Spleen (tissue), 11 donors: ENCODE data around the gene DNAJC16. TPM values are rescaled to one million over a fixed set of nuclear protein-coding genes. Genes with fewer than 3 reads are reported as not detected.

ENCODE experiments used
- DNase-seq: peaks from one replicate; pipeline ENCODE4 v3.0.0-alpha.2; 2020
- H3K27ac ChIP-seq, 8 donors: fragments of 200-600 bp; sonication (generic) in 7 of 8; 1 replicate in 4 of 8; 2 replicates in 4 of 8; pipeline versions ENCODE4 v1.5.0 to v1.8.0; 2016 to 2021; ENCODE audit warnings: inconsistent platforms in 4 of 8, mild to moderate bottlenecking in 4 of 8, moderate library complexity in 1 of 8
- H3K27me3 ChIP-seq, 7 donors: fragments of 200-600 bp; sonication (generic) in 6 of 7; replicated peaks in 1 of 7; 1 replicate in 4 of 7; 2 replicates in 3 of 7; pipeline versions ENCODE4 v1.5.0 to v1.8.0; 2016 to 2021; ENCODE audit warnings: inconsistent platforms in 3 of 7, mild to moderate bottlenecking in 1 of 7
- H3K36me3 ChIP-seq, 6 donors: fragments of 200-600 bp; sonication (generic) in 5 of 6; 1 replicate in 4 of 6; 2 replicates in 2 of 6; pipeline versions ENCODE4 v1.5.0 to v1.8.0; 2016 to 2021; ENCODE audit warnings: inconsistent platforms in 2 of 6
- H3K4me1 ChIP-seq, 6 donors: fragments of 200-600 bp; sonication (generic) in 5 of 6; 1 replicate in 3 of 6; 2 replicates in 3 of 6; pipeline versions ENCODE4 v1.5.0 to v1.8.0; 2016 to 2021; ENCODE audit warnings: inconsistent platforms in 3 of 6
- H3K4me3 ChIP-seq, 8 donors: fragments of 200-600 bp; sonication (generic) in 7 of 8; 1 replicate in 4 of 8; 2 replicates in 4 of 8; pipeline versions ENCODE4 v1.5.0 to v1.8.0; 2016 to 2021; ENCODE audit warnings: inconsistent platforms in 4 of 8, mild to moderate bottlenecking in 4 of 8, moderate library complexity in 2 of 8
- H3K9me3 ChIP-seq, 8 donors: fragments of 200-600 bp; sonication (generic) in 7 of 8; 1 replicate in 4 of 8; 2 replicates in 4 of 8; pipeline versions ENCODE4 v1.5.0 to v1.8.0; 2016 to 2021; ENCODE audit warnings: inconsistent platforms in 4 of 8
- CTCF ChIP-seq, 11 experiments: fragments of 200-600 bp in 7 of 11; fragments of 450-650 bp in 4 of 11; sonication (generic) in 4 of 11; IDR thresholded peaks in 8 of 11; conservative IDR thresholded peaks in 3 of 11; 1 replicate in 7 of 11; 2 replicates in 4 of 11; pipeline versions ENCODE4 v1.4.0 to v1.8.0; 2016 to 2021; ENCODE audit warnings: antibody characterized with exemption in 11 of 11, inconsistent platforms in 4 of 11, mild to moderate bottlenecking in 1 of 11
- POLR2A ChIP-seq, 3 donors: fragments of 450-650 bp; IDR thresholded peaks; one replicate each; pipeline ENCODE4 v1.5.1; 2017; ENCODE audit warnings: antibody characterized with exemption in 3 of 3, mild to moderate bottlenecking in 1 of 3
- POLR2AphosphoS5 ChIP-seq, 3 donors: sonication (generic); formaldehyde crosslinking; IDR thresholded peaks; one replicate each; pipeline ENCODE4 v1.5.1; 2017; ENCODE audit warnings: antibody characterized with exemption in 3 of 3
- WGBS, 5 donors: extraction: QIAGEN DNeasy Blood & Tissue Kit in 3 of 5; methylation state at CpG; one replicate each; pipeline versions ENCODE4 v1.1.5 to v1.1.7; 2013 to 2018; 5-methylcytosine and 5-hydroxymethylcytosine counted together
- intact Hi-C: fragments of 100-400 bp; cut with DNase I; formaldehyde crosslinking; loops from one replicate; pipeline ENCODE4 v1.15.0; 2023; ENCODE audit warnings: low total_unique reads
- polyA plus RNA-seq, 3 donors: library from polyadenylated mRNA; stranded (reverse); fragments of 200-250 nt; gene quantifications; one replicate each; pipeline ENCODE4 v1.2.1, GENCODE V29; 2013
- total RNA-seq, 7 donors: library from RNA; depleted of rRNA in 3 of 7; stranded (reverse); fragments of >200 nt in 3 of 7; fragmentation: NEBNext Ultra II Directional in 4 of 7; extraction: Animal tissue kit (Norgen Biotek cat#: 25700) in 4 of 7; gene quantifications; one replicate each; pipeline versions ENCODE4 v1.1.0 to v1.2.1, GENCODE V29; 2016 to 2021
- donor health status: healthy with polysubstance abuse.
- donor health status: DM: no; HTN: no; CAD: no; lungs with moderate emphysema.
- donor health status: DM: no; HTN: no; CAD: no.
- donor health status: Bipolar disorder and iron deficiency.
- donor health status: healthy.
- donor health status: DM: no; HTN: no; CAD: no.
- donor health status: DM: yes; HTN: yes; CAD: no.

The DNAJC16 gene
- total and polyA plus RNA-seq, 10 donors = 3.7 to 23.0 (median 18.0) TPM

- peak; percentile 85 for DNase-seq
- Histone ChIP-seq H3K4me3 (no peak overlapping the region), H3K9me3 (peaks cover 0 to 5% (median 0%) of the 10 kb centered on the region in 8 donors), H3K36me3 (peaks cover 0 to 87% (median 41%) of the 10 kb centered on the region in 6 donors), H3K27me3 (no peaks in the 10 kb centered on the region), H3K27ac (no peak overlapping the region), H3K4me1 (peaks cover 0 to 6% (median 0%) of the 10 kb centered on the region in 6 donors)
- intact Hi-C loops = no loop called here
- TF ChIP-seq POLR2AphosphoS5 (IDR thresholded peaks at IDR 0.05) = no peak
- peak in 10 of 11 experiments; percentile 26 to 76 (median 64) for TF ChIP-seq CTCF (IDR thresholded peaks at IDR 0.05 in 8 of 11, conservative IDR thresholded peaks at IDR 0.05 in 3 of 11)
- 61 to 65% (median 64%) methylated on average over 17 of the region's 17 CpGs for WGBS, 5 donors
Measured at GRCh38 chr1:15501208-15502032, 25.2 kb upstream of the DNAJC16 start.

DNA sequence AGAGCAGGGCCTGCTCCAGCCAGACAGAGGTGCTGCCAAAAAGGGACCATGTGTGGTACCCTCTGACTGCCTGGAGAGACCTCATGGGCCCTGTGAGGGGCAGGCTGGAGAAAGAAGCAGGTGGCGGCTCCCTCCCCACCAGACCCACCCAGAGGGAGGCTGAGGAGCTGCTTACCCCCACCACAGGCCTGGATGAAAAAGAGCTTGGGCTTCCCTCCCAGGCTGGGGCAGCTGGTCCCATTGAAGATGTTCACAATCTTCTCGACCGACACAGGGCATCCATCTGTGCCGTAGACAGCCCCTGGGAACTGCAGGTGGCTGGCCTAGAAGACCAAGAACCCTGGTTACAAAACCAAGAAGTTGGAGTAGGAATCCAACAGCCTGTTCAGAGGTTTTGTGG is 22.2 kb upstream of the DNAJC16 start:
- no peaks in the 10 kb centered on the region for H3K27me3 ChIP-seq
- H3K4me3 ChIP-seq = no peak overlapping the region
- H3K27ac ChIP-seq = no peak overlapping the region
- DNase-seq = no peak
- WGBS, 5 donors = 80 to 99% (median 92%) methylated on average over 2 to 4 of the region's 4 CpGs
- intact Hi-C loops = no loop called here
- peaks cover 0 to 6% (median 0%) of the 10 kb centered on the region in 6 donors for H3K4me1 ChIP-seq
- no peak for TF ChIP-seq CTCF (IDR thresholded peaks at IDR 0.05 in 8 of 11, conservative IDR thresholded peaks at IDR 0.05 in 3 of 11)
- TF ChIP-seq POLR2A (IDR thresholded peaks at IDR 0.05) = no peak
- no peak for TF ChIP-seq POLR2AphosphoS5 (IDR thresholded peaks at IDR 0.05)
- no peaks in the 10 kb centered on the region for H3K9me3 ChIP-seq
- H3K36me3 ChIP-seq = peaks cover 0 to 82% (median 39%) of the 10 kb centered on the region in 6 donors

DNA sequence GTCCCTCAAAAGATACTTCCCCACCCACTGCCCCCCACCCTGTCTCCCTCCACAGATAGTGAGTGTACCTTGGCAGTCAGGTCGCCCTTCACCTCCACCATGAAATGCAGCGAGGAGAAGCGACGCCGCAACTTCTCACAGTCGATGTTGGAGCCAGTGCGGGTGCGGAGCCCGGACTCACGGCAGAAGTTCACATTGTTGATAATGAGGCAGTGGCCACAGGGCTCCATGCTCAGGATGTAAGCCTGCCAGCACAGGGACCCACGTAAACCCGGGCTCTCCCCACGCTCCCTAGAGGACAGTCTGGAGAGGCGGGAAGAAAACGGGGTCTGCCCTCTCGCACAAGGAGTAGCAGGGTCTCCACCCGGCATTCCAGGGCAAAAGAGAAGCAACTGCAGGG is 19.8 kb upstream of the DNAJC16 start:
- H3K4me3 ChIP-seq = no peak overlapping the region
- H3K9me3 ChIP-seq = no peaks in the 10 kb centered on the region
- H3K4me1 ChIP-seq = no peaks in the 10 kb centered on the region
- 94 to 99% (median 96%) methylated on average over 16 to 17 of the region's 17 CpGs for WGBS, 5 donors
- DNase-seq = no peak
- no peak overlapping the region for H3K27ac ChIP-seq
- intact Hi-C loops = no loop called here
- peaks cover 0 to 76% (median 31%) of the 10 kb centered on the region in 6 donors for H3K36me3 ChIP-seq
- no peak for TF ChIP-seq CTCF (IDR thresholded peaks at IDR 0.05 in 8 of 11, conservative IDR thresholded peaks at IDR 0.05 in 3 of 11)
- no peak for TF ChIP-seq POLR2A (IDR thresholded peaks at IDR 0.05)
- TF ChIP-seq POLR2AphosphoS5 (IDR thresholded peaks at IDR 0.05) = no peak
- no peaks in the 10 kb centered on the region for H3K27me3 ChIP-seq

DNA sequence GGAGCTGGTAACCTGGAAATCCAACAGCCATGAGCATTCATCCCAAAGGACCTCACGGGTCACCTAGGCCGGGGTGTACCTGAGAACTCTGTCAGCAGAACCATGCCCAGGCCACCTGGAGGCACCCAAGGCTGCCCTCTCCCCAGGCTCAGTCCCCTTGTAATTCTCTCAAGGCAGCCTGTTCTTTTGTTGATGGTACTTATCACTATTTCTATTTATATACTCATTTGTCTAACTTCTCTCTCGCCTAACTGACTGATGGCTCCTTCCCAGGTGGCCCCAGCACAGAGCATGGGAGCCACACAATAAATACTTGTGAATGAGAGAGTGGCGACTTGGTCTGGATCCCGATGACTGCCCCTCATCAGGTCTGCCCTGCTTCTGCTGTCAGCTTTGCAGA is 19.4 kb upstream of the DNAJC16 start:
- Histone ChIP-seq H3K27ac (no peak overlapping the region), H3K27me3 (no peaks in the 10 kb centered on the region), H3K4me1 (no peaks in the 10 kb centered on the region), H3K4me3 (no peak overlapping the region), H3K36me3 (peaks cover 0 to 76% (median 32%) of the 10 kb centered on the region in 6 donors), H3K9me3 (no peaks in the 10 kb centered on the region)
- no peak for DNase-seq
- TF ChIP-seq POLR2A (IDR thresholded peaks at IDR 0.05) (no peak), POLR2AphosphoS5 (IDR thresholded peaks at IDR 0.05) (no peak), CTCF (IDR thresholded peaks at IDR 0.05 in 8 of 11, conservative IDR thresholded peaks at IDR 0.05 in 3 of 11) (no peak)
- intact Hi-C loops = no loop called here
- WGBS, 5 donors = 93 to 98% (median 94%) methylated on average over 5 of the region's 5 CpGs
